Measurements from ENCODE around the gene SCRT2.

- TF ChIP-seq TARDBP (IDR thresholded peaks at IDR 0.05) (no peak), SP1 (IDR thresholded peaks at IDR 0.05) (no peak), ELF4 (IDR thresholded peaks at IDR 0.05) (no peak), BHLHE40 (IDR thresholded peaks at IDR 0.05; ENCODE audit: borderline replicate concordance) (no peak), SUZ12 (IDR thresholded peaks at IDR 0.05) (no peak)
Measured at GRCh38 chr20:694496-694895, 18.9 kb upstream of the SCRT2 start.
